BJ (cell line): Measurements from ENCODE around the gene CAPSL. TPM values are rescaled to one million over a fixed set of nuclear protein-coding genes. Genes with fewer than 3 reads are reported as not detected.
"Not testable (repeated sequence)": the region's sequence is repeated elsewhere in the genome, so short reads cannot be mapped to it uniquely, and the experiment has no call there.

ENCODE experiments used
- CTCF ChIA-PET: fragments of 350-600 bp; formaldehyde crosslinking; extraction: SDS; loops from one replicate; lab custom pipeline; 2021; ENCODE audit warnings: antibody characterized with exemption, inconsistent platforms; lab: Yijun Ruan, JAX
- POLR2A ChIA-PET: fragments of 300-600 bp; sonication (Branson Sonifier 250); formaldehyde crosslinking; extraction: SDS; loops from one replicate; lab custom pipeline; 2021; ENCODE audit warnings: antibody characterized with exemption; lab: Charles Lee
- DNase-seq: peaks from one replicate; pipeline ENCODE4 v3.0.0-alpha.2; 2011; ENCODE audit warnings: low read depth
- H3K27me3 ChIP-seq: 2 replicates; pipeline ENCODE4 v1.6.0; 2011; ENCODE audit warnings: low read length; ENCODE audit not compliant: control insufficient read depth, insufficient read depth
- H3K36me3 ChIP-seq: 2 replicates; pipeline ENCODE4 v1.5.1; 2011; ENCODE audit warnings: low read length; ENCODE audit not compliant: control insufficient read depth, insufficient read depth
- H3K4me3 ChIP-seq: 2 replicates; pipeline ENCODE4 v1.5.1; 2011; ENCODE audit warnings: low read depth, mild to moderate bottlenecking, control low read depth, low read length
- polyA minus RNA-seq: library from RNA; depleted of rRNA, polyadenylated mRNA; stranded (reverse); fragments of >200 nt; gene quantifications from 2 replicates; pipeline ENCODE4 v1.2.3, GENCODE V29; 2011; rRNA and poly(A)+ RNA removed
- polyA plus RNA-seq: library from polyadenylated mRNA; depleted of rRNA; stranded (reverse); fragments of >200 nt; gene quantifications from 2 replicates; pipeline ENCODE4 v1.2.3, GENCODE V29; 2011; rRNA removed
- TF ChIP-seq, protein P1 (sequence below): IDR thresholded peaks from 2 replicates; pipeline ENCODE4 v1.5.1; 2011; ENCODE audit warnings: low read depth, mild to moderate bottlenecking, control low read depth, inconsistent platforms, low read length, moderate library complexity; ENCODE audit not compliant: insufficient read depth

CAPSL gene
- polyA plus RNA-seq (0.18 and 0.27 TPM in 2 replicates), polyA minus RNA-seq (not detected in 2 replicates)

DNA sequence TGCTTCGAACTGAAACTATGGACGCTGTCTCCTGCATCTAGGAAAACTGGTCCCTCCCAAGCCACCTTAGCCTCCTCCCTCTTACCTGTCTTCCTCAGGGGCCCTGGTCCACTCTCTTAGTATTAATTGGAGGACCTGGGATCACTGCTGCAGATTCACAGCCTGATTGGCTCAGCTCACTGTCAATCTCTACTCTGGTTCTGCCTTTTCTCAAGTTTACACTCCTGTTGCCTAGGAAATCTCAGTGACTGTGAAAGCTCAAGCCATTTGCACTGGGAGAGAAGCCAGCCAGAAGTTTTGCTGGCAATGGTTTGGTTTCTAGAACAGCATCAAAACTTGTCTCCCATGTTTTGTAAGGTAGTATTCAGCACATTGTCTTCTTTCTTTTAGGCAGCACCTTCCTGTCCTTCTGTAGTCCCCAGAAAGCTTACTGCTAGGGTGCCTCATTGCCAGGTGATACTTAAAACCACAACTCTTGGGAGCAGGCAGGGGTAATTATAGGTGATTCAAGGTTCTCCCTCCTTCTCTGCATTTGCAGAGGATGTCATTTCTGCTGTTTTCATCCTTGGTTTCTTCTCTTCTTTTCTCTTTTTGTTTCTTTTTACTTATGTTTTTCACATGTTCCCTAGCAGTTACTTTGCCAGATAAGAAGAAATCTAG lies at the start of gene CAPSL:
CAPSL (minus strand) TSS at position 55 of the 660 bp plus-strand sequence. CDS start 17,502 bp downstream, outside the sequence.
- H3K36me3 ChIP-seq: no peaks in the 10 kb centered on the region
- POLR2A ChIA-PET: no interaction called here
- no peak within 1 kb of the TSS for H3K4me3 ChIP-seq
- CTCF ChIA-PET: no interaction called here
- no peak for DNase-seq
- TF ChIP-seq, protein P1, sequence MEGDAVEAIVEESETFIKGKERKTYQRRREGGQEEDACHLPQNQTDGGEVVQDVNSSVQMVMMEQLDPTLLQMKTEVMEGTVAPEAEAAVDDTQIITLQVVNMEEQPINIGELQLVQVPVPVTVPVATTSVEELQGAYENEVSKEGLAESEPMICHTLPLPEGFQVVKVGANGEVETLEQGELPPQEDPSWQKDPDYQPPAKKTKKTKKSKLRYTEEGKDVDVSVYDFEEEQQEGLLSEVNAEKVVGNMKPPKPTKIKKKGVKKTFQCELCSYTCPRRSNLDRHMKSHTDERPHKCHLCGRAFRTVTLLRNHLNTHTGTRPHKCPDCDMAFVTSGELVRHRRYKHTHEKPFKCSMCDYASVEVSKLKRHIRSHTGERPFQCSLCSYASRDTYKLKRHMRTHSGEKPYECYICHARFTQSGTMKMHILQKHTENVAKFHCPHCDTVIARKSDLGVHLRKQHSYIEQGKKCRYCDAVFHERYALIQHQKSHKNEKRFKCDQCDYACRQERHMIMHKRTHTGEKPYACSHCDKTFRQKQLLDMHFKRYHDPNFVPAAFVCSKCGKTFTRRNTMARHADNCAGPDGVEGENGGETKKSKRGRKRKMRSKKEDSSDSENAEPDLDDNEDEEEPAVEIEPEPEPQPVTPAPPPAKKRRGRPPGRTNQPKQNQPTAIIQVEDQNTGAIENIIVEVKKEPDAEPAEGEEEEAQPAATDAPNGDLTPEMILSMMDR: no peak
- peaks cover 4% of the 10 kb centered on the region; the same call in 1 of the 2 replicates for H3K27me3 ChIP-seq

DNA sequence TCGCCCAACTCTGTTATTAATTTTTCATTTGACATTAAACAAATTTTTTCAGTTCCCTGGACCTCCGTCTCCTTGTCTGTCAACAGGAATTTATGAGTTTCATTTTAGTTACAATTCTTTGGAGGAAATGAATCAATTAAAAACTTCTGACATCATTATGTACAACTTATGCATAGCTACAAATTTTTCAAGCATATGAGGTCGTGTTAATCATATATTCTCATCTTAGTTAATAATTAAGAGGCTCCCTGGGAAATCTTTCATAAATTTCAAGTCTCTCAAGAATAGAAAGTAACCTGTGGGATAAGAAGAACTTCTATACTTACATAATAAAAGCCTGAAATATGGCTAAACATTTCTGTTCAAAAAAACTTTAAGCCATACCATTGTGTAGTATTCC lies 49.4 kb upstream of the CAPSL start:
- H3K36me3 ChIP-seq: no peaks in the 10 kb centered on the region
- TF ChIP-seq, protein P1: no peak
- POLR2A ChIA-PET: no interaction called here
- no peak overlapping the region for H3K4me3 ChIP-seq
- CTCF ChIA-PET: no interaction called here
- no peak for DNase-seq
- no peaks in the 10 kb centered on the region; the same call in none of the 2 replicates for H3K27me3 ChIP-seq

DNA sequence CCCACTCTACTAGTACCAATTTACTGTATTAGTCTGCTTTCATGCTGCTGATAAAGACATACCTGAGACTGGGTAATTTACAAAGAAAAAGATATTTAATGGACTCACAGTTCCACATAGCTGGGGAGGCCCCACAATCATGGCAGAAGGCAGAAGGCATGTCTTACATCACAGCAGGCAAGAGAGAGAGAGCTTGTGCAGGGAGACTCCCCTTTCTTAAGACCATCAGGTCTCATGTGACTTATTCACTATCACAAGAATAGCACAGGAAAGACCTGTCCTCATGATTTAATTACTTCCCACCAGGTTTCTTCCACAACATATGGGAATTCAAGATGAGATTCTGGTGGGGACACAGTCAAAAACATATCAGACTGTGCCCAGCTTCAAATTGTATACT lies 41.3 kb upstream of the CAPSL start:
- H3K27me3 ChIP-seq: 0 out of 2 replicates have a peak, but pooled peaks cover 1% of the 10 kb centered on the region
- ChIA-PET CTCF (no interaction called here), POLR2A (no interaction called here)
- TF ChIP-seq, protein P1: no peak
- H3K36me3 ChIP-seq: no peaks in the 10 kb centered on the region
- DNase-seq: no peak
- no peak overlapping the region for H3K4me3 ChIP-seq

DNA sequence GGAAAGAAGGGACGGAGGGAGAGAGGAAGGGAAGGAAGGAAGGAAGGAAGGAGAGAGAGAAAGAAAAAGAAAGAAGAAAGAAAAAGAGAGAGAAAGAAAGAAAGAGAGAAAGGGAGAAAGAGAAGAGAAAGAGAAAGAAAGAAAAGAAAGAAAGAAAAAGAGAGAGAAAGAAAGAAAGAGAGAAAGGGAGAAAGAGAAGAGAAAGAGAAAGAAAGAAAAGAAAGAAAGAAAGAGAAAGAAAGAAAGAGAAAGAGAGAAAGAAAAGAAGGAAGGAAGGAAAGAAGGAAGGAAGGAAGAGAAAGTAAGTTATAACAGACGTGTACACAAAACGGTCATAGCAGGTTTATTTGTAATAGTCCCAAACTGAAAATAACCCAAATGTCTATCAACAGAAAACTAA lies 38.4 kb upstream of the CAPSL start:
- H3K36me3 ChIP-seq, CTCF ChIA-PET, DNase-seq, H3K4me3 ChIP-seq, H3K27me3 ChIP-seq, POLR2A ChIA-PET: not testable (repeated sequence)

DNA sequence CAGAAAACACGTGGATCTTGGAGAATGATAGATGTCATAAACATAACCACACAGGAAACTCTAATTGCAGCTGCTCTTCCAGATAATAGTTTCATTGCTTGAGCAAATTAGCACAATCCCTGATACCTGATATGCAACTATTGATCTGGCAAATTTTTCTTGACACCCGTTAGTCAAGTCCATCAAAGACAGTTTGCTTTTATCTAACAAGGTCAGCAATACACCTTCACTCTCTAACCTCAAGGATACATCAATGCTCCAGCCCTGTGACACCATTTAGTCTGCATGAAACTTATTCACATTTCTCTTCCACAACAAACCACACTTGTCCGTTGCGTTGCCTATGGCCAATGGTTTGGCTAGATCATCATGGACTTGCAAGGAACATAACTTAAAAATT lies 36.1 kb upstream of the CAPSL start:
- Histone ChIP-seq H3K4me3 (no peak overlapping the region), H3K27me3 (peaks cover 1% of the 10 kb centered on the region; the same call in 1 of the 2 replicates), H3K36me3 (no peaks in the 10 kb centered on the region)
- TF ChIP-seq, protein P1: no peak
- ChIA-PET CTCF (no interaction called here), POLR2A (no interaction called here)
- no peak for DNase-seq
